HG03095 (cell line): ENCODE data around the gene KLF12.

Experiments used
- ATAC-seq: cut with Tn5 transposase; IDR thresholded peaks from one replicate; pipeline ENCODE4 v1.9.1; 2021; ENCODE audit warnings: moderate library complexity; ENCODE audit not compliant: unreplicated experiment

Gene KLF12

DNA sequence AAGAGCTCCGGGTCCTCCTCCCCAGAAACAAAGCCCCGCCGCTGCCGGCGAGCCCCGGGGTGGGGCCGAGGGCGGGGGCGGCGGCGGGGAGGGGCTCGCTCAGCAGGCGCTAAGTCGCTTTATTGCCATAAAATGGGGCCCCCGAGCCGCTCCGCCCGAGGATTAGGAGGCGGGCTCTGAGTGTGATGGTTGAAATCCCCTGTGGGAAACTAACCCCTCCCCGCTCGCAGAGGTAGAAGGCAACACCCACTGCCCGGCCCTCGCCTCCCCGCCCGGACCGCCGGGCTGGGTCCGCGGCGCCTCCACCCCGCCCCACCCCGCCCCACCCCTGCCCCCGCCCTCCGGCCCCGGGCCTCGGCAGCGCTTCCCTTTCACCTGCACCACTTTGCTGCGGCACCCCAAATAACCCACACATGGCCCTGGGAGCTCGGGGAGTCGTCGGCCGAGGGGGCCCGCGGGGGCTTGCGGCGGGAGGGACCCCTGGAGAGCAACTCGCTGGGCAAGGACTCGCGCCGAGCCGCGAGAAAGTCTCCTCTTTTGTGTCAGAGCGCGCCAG, at the start of gene KLF12:
Gene KLF12, minus strand, starts transcription at position 184 of the 556 bp plus-strand sequence.
- ATAC-seq: peak; percentile 59

GRCh38 chr13:74182491-74182890, 48.3 kb upstream of the KLF12 start:
- no peak for ATAC-seq

DNA sequence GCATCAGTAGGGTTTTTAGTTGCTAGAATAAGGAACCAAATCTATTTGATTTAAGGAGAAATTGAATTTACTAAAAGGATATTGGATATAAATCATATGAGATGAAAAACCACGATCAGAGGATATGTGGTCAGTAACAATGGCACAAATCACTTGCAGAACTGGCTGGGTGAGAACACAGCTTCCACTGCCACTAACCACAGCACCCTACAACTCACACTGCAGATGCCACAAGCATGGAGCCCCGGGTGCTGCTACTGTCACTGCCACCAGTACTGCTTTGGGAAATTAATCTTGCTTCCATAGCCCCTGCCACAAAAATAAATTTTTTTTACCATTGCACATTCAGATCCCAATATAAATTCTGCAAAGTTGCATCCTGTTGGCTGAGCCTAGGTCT, 40.6 kb upstream of the KLF12 start:
- ATAC-seq: no peak

DNA sequence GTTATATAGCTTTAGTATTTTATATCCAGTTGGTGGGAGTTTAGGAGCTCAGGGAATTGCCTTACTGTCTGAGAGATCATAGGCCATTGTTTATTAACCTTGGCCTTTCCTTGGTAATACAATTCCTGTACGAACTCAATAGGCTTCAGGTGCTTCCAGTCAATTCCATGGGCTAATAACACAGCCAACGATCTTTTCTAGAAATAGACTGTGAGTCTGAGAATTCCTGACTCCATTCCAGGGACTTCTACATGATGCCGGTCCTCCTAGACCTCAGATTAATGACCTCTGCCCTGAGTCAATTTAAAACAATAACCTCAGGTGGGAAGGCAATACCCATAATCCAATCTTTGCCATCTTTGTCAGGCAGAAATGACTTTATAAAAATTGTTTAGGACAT, 39.6 kb upstream of the KLF12 start:
- no peak for ATAC-seq

DNA sequence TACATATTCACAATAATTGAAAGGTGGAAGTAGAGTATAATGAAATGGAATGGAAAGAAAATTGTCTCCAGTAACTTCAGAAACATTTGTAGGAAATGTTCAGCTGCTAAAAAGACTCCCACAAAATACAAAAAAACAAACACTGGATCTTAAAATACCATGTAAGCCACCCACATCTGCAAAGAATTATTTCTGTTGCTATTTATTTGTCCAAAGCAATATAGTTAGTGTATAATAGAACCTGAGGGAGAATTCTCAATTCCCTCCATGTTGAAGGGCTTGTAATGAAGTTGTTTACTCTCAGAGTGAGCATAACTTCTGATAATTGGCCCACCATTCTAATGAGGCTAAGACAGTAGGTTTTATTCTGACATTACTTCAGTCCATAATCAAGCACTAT, 37.4 kb upstream of the KLF12 start:
- no peak for ATAC-seq

GRCh38 chr13:74169676-74170075, 35.5 kb upstream of the KLF12 start:
- ATAC-seq: no peak

DNA sequence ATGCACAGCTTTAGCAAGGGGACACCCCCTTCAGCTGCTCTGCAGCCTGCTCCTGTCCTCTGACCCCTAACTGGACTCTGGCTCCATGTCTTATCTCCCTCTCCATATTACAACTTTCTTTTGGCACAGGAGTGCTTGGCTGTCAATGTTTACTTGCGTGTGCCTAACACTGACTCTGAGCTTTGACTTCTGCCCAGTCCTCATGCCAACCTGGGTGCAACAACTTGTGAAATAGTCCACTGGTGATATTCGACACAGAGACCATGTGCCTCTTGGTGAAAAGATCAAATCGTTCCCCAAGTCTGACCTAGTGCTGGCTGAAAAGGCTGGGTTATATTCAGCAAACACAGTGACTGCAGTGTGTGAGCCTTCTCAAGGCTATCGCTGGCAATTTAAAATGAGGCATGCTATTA, 34.1 kb upstream of the KLF12 start:
- ATAC-seq: no peak

DNA sequence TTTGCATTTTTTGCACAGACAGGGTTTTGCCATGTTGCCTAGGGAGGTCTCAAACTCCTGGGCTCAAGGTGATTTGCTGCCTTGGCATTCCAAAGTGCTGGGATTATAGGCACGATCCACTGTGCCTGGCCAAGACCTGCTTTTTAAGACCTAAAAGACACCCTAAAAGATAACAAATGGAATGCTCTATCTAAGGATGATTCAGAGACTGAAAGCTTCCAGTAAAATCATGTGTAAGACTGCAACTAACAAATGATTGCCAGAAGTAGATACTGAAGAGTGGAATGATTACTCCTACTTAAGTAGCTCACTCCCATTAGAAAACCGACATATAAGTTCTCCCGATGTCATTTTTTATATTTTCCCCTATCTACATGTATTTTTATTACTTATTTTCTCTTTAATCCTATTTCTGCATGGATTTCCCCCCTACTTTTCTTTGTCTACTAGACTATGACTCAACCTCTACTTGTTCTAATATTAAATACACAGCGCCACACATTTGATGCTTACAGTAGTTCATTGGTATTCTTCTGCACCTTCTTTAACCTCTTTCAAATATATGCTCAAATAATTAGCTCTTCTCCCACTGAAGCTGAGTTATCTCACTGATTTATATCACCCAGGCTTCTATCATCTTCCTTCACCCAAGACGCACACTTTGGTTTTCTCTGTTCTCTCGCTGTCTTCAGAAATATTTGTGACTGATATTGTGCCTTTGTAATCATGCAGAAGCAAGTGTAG, 32.2 kb upstream of the KLF12 start:
- no peak for ATAC-seq

DNA sequence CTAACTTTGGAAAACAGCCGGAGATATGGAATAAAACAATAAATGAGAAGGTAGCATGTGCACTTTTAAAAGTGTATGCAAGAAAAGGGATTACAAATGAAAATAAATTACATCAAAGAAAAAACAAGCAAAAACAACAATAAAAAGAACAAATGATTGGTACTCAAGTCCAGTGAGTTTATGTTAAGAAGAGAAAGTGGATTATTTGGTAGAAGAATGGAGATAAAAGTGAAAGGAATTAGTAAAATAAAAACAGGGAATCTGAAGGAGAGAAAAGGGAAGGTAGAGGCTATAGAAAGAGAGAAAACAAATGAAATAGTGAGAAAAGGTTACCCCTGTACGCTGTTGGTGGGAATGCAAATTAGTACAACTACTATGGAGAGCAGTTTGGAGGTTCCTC, 28.6 kb upstream of the KLF12 start:
- no peak for ATAC-seq

- ATAC-seq: no peak
Observed at GRCh38 chr13:74162135-74162534, 27.9 kb upstream of the KLF12 start.

- no peak for ATAC-seq
Observed at GRCh38 chr13:74158571-74159352, 24.6 kb upstream of the KLF12 start.

DNA sequence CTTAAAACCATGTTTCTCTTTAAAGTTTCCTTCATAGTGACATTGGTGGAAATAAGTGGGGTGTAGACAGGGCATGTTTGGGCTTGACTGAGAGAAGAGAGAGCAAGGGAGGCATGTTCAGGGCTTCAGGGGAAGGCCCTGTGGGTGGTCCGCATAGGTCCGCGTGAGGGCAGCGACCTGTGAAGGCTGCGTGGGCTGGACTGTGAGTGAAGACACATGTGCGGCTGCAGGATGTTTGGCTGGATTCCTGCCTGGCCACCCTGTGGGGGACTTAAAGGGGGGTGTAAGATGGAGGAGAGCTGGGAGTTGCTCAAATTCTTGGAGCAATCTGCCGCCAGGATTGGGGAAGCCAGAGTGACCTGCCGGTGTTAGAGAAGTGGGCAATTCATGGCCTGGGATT, 23.8 kb upstream of the KLF12 start:
- no peak for ATAC-seq

DNA sequence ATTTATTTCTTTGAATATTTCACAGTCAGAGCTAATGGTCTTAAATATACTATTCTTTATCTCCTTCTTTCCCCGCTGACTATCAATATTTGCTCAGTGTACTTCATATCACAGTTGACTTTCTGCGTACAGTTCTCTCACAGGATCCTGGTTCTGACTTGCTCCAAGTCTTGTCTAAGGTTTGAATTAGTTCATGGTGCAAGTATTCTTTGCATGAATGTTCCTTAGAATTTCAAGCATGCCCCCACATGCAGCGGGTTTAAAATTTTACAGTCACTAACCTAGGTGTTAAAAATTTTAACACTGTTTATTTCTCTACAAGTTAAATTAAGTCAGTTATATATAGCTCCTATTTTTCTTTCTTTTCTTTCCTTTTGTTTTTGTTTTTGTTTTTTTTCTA, 20.8 kb upstream of the KLF12 start:
- no peak for ATAC-seq

DNA sequence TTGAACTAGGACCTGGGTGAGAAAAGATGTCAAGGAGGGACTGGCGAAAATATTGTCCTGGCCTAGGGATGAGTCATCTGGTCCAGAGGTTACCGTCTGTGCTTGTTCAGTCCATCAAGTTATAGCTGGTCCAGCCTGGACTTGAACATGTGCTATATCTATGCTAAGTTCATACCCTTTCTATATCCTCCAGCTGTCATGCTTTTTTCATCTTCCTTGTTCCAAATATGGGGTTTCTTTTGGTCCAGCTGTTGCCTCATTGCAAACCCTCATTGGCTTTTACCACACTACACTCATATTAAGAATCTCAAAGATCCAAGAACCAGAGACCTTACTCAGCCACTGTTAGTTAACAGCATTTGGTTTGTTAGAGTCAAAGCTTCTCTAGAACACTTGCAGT, 19.1 kb upstream of the KLF12 start:
- no peak for ATAC-seq

- no peak for ATAC-seq
Observed at GRCh38 chr13:74151859-74152258, 17.7 kb upstream of the KLF12 start.

GRCh38 chr13:74148352-74148751, 14.1 kb upstream of the KLF12 start:
- ATAC-seq: no peak

GRCh38 chr13:74145249-74145975, 11.2 kb upstream of the KLF12 start:
- ATAC-seq: no peak

- ATAC-seq: no peak
Observed at GRCh38 chr13:74144269-74144668, 10.1 kb upstream of the KLF12 start.

GRCh38 chr13:74142257-74142656, 8.1 kb upstream of the KLF12 start:
- no peak for ATAC-seq

GRCh38 chr13:74138241-74138640, 4.0 kb upstream of the KLF12 start:
- ATAC-seq: no peak

- ATAC-seq: no peak
Observed at GRCh38 chr13:74136084-74136658, 2.0 kb upstream of the KLF12 start.
